Measurements from ENCODE around the gene PGAM5.

PGAM5 gene

GRCh38 chr12:132759359-132759758 is 48.7 kb downstream of the PGAM5 start:
- Histone ChIP-seq H3K27ac (no peak overlapping the region), H3K36me3 (peaks cover 24% of the 10 kb centered on the region), H3K4me3 (ENCODE audit: low read depth in 1 of 2, low read length in 1 of 2) (no peak overlapping the region), H3K4me1 (ENCODE audit: control insufficient read depth in 1 of 2, insufficient read depth in 1 of 2, low read depth in 1 of 2, low read length in 1 of 2) (peaks cover 26 to 33% of the 10 kb centered on the region in 2 experiments), H3K27me3 (no peaks in the 10 kb centered on the region), H3K9me3 (no peaks in the 10 kb centered on the region)
- no peak for TF ChIP-seq CTCF (IDR thresholded peaks at IDR 0.05)

GRCh38 chr12:132761032-132761920 is 50.6 kb downstream of the PGAM5 start, which contains the start of gene ANKLE2:
ANKLE2 (minus strand) TSS chr12:132761832; CDS start chr12:132761798, 34 bp downstream.
- H3K27me3 ChIP-seq: no peaks in the 10 kb centered on the region
- H3K36me3 ChIP-seq: peaks cover 11% of the 10 kb centered on the region
- H3K9me3 ChIP-seq: no peaks in the 10 kb centered on the region
- no peak for TF ChIP-seq CTCF (IDR thresholded peaks at IDR 0.05)
- peak within 1 kb of the TSS; percentile 68 to 88 for H3K4me3 ChIP-seq (ENCODE audit: low read depth in 1 of 2, low read length in 1 of 2)
- H3K4me1 ChIP-seq (ENCODE audit: control insufficient read depth in 1 of 2, insufficient read depth in 1 of 2, low read depth in 1 of 2, low read length in 1 of 2): peaks cover 38 to 47% of the 10 kb centered on the region in 2 experiments
- H3K27ac ChIP-seq: peak within 1 kb of the TSS; percentile 97

DNA sequence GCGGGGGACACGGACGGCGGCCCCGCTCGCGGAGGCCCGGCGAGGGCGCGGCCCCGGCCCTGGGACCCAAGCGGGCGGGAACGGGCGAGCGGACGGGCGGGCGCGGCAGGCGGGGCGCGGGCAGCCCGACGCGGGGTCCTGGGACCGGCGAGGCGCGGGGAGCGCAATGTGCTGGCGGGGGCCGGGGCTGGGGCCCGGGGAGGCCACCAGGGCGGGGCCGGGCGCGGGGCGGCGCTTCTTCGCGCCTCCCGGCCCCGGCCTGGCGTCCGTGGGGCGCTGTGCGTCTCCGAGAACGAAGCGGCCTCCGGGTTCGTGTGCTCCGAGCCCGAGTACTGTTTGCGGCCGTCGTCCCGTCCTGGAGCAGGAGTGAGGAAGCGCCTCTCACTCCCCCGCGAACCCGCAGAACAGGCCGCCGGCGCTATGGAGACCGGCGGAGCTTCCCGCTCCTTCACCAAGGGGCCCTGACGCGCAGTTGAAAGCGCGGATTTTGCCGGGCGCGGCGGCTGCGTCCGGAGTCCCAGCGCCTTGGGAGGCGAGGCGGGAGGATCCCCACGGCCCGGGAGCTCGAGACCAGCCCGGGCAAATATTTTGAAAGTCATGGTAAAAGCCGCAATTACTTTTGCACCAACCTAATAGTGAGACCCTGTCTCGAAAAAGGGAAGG is 51.4 kb downstream of the PGAM5 start:
- Histone ChIP-seq H3K4me3 (ENCODE audit: low read depth in 1 of 2, low read length in 1 of 2) (peak overlapping the region; percentile 66 to 82), H3K27ac (peak overlapping the region; percentile 97), H3K4me1 (ENCODE audit: control insufficient read depth in 1 of 2, insufficient read depth in 1 of 2, low read depth in 1 of 2, low read length in 1 of 2) (peaks cover 46 to 55% of the 10 kb centered on the region in 2 experiments), H3K9me3 (no peaks in the 10 kb centered on the region), H3K36me3 (peaks cover 11% of the 10 kb centered on the region), H3K27me3 (no peaks in the 10 kb centered on the region)
- peak; percentile 64 for TF ChIP-seq CTCF (IDR thresholded peaks at IDR 0.05)

- Histone ChIP-seq H3K4me3 (ENCODE audit: low read depth in 1 of 2, low read length in 1 of 2) (no peak overlapping the region), H3K4me1 (ENCODE audit: control insufficient read depth in 1 of 2, insufficient read depth in 1 of 2, low read depth in 1 of 2, low read length in 1 of 2) (peaks cover 66 to 76% of the 10 kb centered on the region in 2 experiments), H3K27ac (no peak overlapping the region), H3K9me3 (no peaks in the 10 kb centered on the region), H3K36me3 (no peaks in the 10 kb centered on the region), H3K27me3 (no peaks in the 10 kb centered on the region)
- no peak for TF ChIP-seq CTCF (IDR thresholded peaks at IDR 0.05)
These were observed 53.6 kb downstream of the PGAM5 start for GRCh38 chr12:132764231-132764630.

DNA sequence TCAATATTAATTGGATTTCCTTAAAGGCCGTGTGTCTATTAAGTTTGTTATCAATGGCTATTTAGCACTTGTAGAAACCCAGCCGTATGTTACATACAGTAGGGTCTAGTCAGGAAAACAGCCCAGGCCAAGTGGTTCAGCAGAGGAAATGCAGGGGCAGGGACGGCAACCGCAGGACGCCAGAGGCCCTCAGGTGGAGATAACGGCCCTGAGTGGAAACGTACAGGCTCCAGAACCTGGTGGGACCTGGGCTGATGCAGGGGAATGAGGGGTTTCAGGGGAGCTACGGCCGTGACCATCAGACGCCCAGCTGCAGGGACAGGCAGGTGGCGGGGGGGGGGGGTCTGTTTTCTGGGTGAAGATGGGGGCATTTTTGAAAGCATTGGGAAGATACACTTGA is 54.7 kb downstream of the PGAM5 start:
- peak overlapping the region; percentile 65 for H3K27ac ChIP-seq
- H3K4me3 ChIP-seq (ENCODE audit: low read depth in 1 of 2, low read length in 1 of 2): no peak overlapping the region
- H3K9me3 ChIP-seq: no peaks in the 10 kb centered on the region
- H3K27me3 ChIP-seq: no peaks in the 10 kb centered on the region
- peaks cover 73 to 82% of the 10 kb centered on the region in 2 experiments for H3K4me1 ChIP-seq (ENCODE audit: control insufficient read depth in 1 of 2, insufficient read depth in 1 of 2, low read depth in 1 of 2, low read length in 1 of 2)
- TF ChIP-seq CTCF (IDR thresholded peaks at IDR 0.05): no peak
- no peaks in the 10 kb centered on the region for H3K36me3 ChIP-seq
